H1 (cell line): Measurements from ENCODE around the gene IDI2. TPM values are rescaled to one million over a fixed set of nuclear protein-coding genes. Genes with fewer than 3 reads are reported as not detected.

Experiments used
- CTCF ChIA-PET: fragments of 300-600 bp; sonication (Branson Sonifier 250); formaldehyde crosslinking; loops from one replicate; lab custom pipeline; 2021; ENCODE audit not compliant: partially characterized antibody; lab: Charles Lee
- POLR2A ChIA-PET: fragments of 300-600 bp; sonication (Branson Sonifier 250); formaldehyde crosslinking; loops from one replicate; lab custom pipeline; 2021; ENCODE audit warnings: inconsistent platforms; ENCODE audit not compliant: partially characterized antibody; lab: Charles Lee
- DNase-seq, 2 experiments: peaks; one replicate each; pipeline versions ENCODE4 v3.0.0 to v3.0.0-alpha.2; 2010 to 2022; ENCODE audit warnings: low spot score in 2 of 2, low read depth in 1 of 2, mixed read lengths in 1 of 2
- FAIRE-seq: peaks from 2 replicates; lab custom pipeline; 2011; peaks lifted over from hg19 to GRCh38; lab: Jason Lieb, UNC
- H2AFZ ChIP-seq: 2 replicates; pipeline ENCODE4 v1.8.1; 2012; ENCODE audit warnings: low read length, inconsistent platforms
- H2AK5ac ChIP-seq: 2 replicates; pipeline ENCODE4 v1.6.1; 2013; ENCODE audit warnings: low read depth, low read length
- H2BK120ac ChIP-seq: replicated peaks from 2 replicates; pipeline ENCODE3; 2013; ENCODE audit warnings: low read depth, low read length, inconsistent platforms
- H2BK12ac ChIP-seq: 2 replicates; pipeline ENCODE4 v1.6.1; 2013; ENCODE audit warnings: low read depth, low read length
- H2BK15ac ChIP-seq: 2 replicates; pipeline ENCODE4 v1.6.1; 2013; ENCODE audit warnings: low read length
- H2BK20ac ChIP-seq: 2 replicates; pipeline ENCODE4 v1.6.1; 2013; ENCODE audit warnings: low read length
- H2BK5ac ChIP-seq: 2 replicates; pipeline ENCODE4 v1.6.1; 2013; ENCODE audit warnings: low read depth, low read length
- H3K14ac ChIP-seq: 2 replicates; pipeline ENCODE4 v1.6.1; 2013; ENCODE audit warnings: inconsistent platforms; ENCODE audit not compliant: insufficient read length
- H3K18ac ChIP-seq: 2 replicates; pipeline ENCODE4 v1.6.1; 2013; ENCODE audit warnings: low read length; ENCODE audit errors: extremely low read depth
- H3K23ac ChIP-seq: 2 replicates; pipeline ENCODE4 v1.6.1; 2013; ENCODE audit warnings: inconsistent platforms; ENCODE audit not compliant: insufficient read length
- H3K23me2 ChIP-seq: 2 replicates; pipeline ENCODE4 v1.6.1; 2013; ENCODE audit warnings: low read depth, low read length
- H3K27ac ChIP-seq: 2 replicates; pipeline ENCODE4 v1.6.1; 2011; ENCODE audit warnings: low read depth, low read length, inconsistent platforms
- H3K27me3 ChIP-seq, 4 experiments: replicated peaks in 1 of 4; 1 replicate in 1 of 4; 2 replicates in 3 of 4; pipeline versions ENCODE4 v1.6.1 to v1.8.1; 2011 to 2013; ENCODE audit warnings: low read length in 3 of 4, mild to moderate bottlenecking in 3 of 4, inconsistent platforms in 2 of 4, mixed read lengths in 2 of 4, moderate library complexity in 1 of 4; ENCODE audit not compliant: control insufficient read depth in 3 of 4, insufficient read depth in 3 of 4; ENCODE audit errors: extremely low read depth in 1 of 4
- H3K36me3 ChIP-seq, 4 experiments: 2 replicates each; pipeline versions ENCODE4 v1.6.1 to v1.8.1; 2011 to 2013; ENCODE audit warnings: mild to moderate bottlenecking in 4 of 4, low read length in 3 of 4, moderate library complexity in 2 of 4, control low read depth in 1 of 4, inconsistent platforms in 1 of 4; ENCODE audit not compliant: insufficient read depth in 4 of 4, control insufficient read depth in 2 of 4
- H3K4ac ChIP-seq: replicated peaks from 2 replicates; pipeline ENCODE3; 2013; ENCODE audit warnings: low read length, low read depth, mixed read lengths, inconsistent platforms; ENCODE audit not compliant: insufficient read length
- H3K4me1 ChIP-seq, 4 experiments: replicated peaks in 1 of 4; 1 replicate in 1 of 4; 2 replicates in 3 of 4; pipeline versions ENCODE4 v1.6.1 to v1.8.1; 2011 to 2013; ENCODE audit warnings: low read length in 3 of 4, inconsistent platforms in 2 of 4, mixed read lengths in 1 of 4; ENCODE audit not compliant: insufficient read depth in 4 of 4, control insufficient read depth in 3 of 4
- H3K4me2 ChIP-seq, 2 experiments: 2 replicates each; pipeline versions ENCODE4 v1.6.1 to v1.8.1; 2011 to 2013; ENCODE audit warnings: low read depth in 2 of 2, low read length in 2 of 2, control low read depth in 1 of 2, inconsistent platforms in 1 of 2, mild to moderate bottlenecking in 1 of 2; ENCODE audit not compliant: insufficient read depth in 1 of 2
- H3K4me3 ChIP-seq, 4 experiments: fragments of 200-600, 300-600 bp in 1 of 4; sonication (generic), shearing (Covaris generic), sonication (Bioruptor Twin) in 1 of 4; 2 replicates each; pipeline versions ENCODE4 v1.5.1 to v1.8.1; 2011 to 2016; ENCODE audit warnings: low read length in 4 of 4, low read depth in 3 of 4, control low read depth in 2 of 4, inconsistent platforms in 2 of 4, mild to moderate bottlenecking in 2 of 4, mixed read lengths in 1 of 4, moderate library complexity in 1 of 4; ENCODE audit not compliant: insufficient read depth in 2 of 4; ENCODE audit errors: extremely low read depth in 1 of 4
- H3K56ac ChIP-seq: replicated peaks from 2 replicates; pipeline ENCODE3; 2013; ENCODE audit warnings: low read depth, mild to moderate bottlenecking, mixed read lengths, low read length, inconsistent platforms; ENCODE audit not compliant: insufficient read length
- H3K79me1 ChIP-seq: 2 replicates; pipeline ENCODE4 v1.6.1; 2013; ENCODE audit warnings: low read depth, low read length, control low read depth
- H3K79me2 ChIP-seq, 2 experiments: 2 replicates each; pipeline versions ENCODE4 v1.6.1 to v1.8.1; 2012 to 2013; ENCODE audit warnings: low read length in 2 of 2, mild to moderate bottlenecking in 2 of 2, inconsistent platforms in 1 of 2; ENCODE audit not compliant: insufficient read depth in 2 of 2, control insufficient read depth in 1 of 2
- H3K9ac ChIP-seq, 4 experiments: replicated peaks in 1 of 4; 1 replicate in 1 of 4; 2 replicates in 3 of 4; pipeline versions ENCODE4 v1.6.1 to v1.8.1; 2011 to 2013; ENCODE audit warnings: low read depth in 3 of 4, low read length in 3 of 4, control low read depth in 2 of 4, mild to moderate bottlenecking in 2 of 4, moderate library complexity in 2 of 4, inconsistent platforms in 1 of 4; ENCODE audit errors: extremely low read depth in 1 of 4
- H3K9me3 ChIP-seq, 2 experiments: 2 replicates each; pipeline versions ENCODE4 v1.6.1 to v1.8.1; 2012 to 2013; ENCODE audit warnings: mild to moderate bottlenecking in 2 of 2, moderate library complexity in 2 of 2, control low read depth in 1 of 2, inconsistent platforms in 1 of 2, low read depth in 1 of 2, low read length in 1 of 2, mixed read lengths in 1 of 2; ENCODE audit not compliant: insufficient read depth in 2 of 2
- H4K20me1 ChIP-seq, 2 experiments: replicated peaks in 1 of 2; 2 replicates each; pipeline versions ENCODE3 to v1.8.1; 2011 to 2013; ENCODE audit warnings: inconsistent platforms in 2 of 2, low read length in 2 of 2, mild to moderate bottlenecking in 1 of 2; ENCODE audit not compliant: insufficient read depth in 2 of 2, control insufficient read depth in 1 of 2
- H4K5ac ChIP-seq: 2 replicates; pipeline ENCODE4 v1.6.1; 2013; ENCODE audit warnings: low read length, low read depth, mixed read lengths, inconsistent platforms; ENCODE audit not compliant: insufficient read length
- H4K8ac ChIP-seq: 2 replicates; pipeline ENCODE4 v1.8.0; 2013; ENCODE audit warnings: mild to moderate bottlenecking, moderate library complexity, low read length, inconsistent platforms; ENCODE audit not compliant: insufficient read depth; ENCODE audit errors: extremely low read depth
- H4K91ac ChIP-seq: replicated peaks from 2 replicates; pipeline ENCODE3; 2013; ENCODE audit warnings: low read length, mixed read lengths, inconsistent platforms; ENCODE audit not compliant: insufficient read length
- BRCA1 ChIP-seq: IDR thresholded peaks from 2 replicates; pipeline ENCODE4 v1.6.1; 2012; ENCODE audit warnings: low read depth, low read length, improper control_type of control experiment
- CHD1 ChIP-seq: IDR thresholded peaks from 2 replicates; pipeline ENCODE4 v1.6.1; 2012; ENCODE audit warnings: low read depth, low read length, improper control_type of control experiment
- JUND ChIP-seq: IDR thresholded peaks from 2 replicates; pipeline ENCODE4 v1.6.1; 2011; ENCODE audit warnings: mild to moderate bottlenecking, improper control_type of control experiment, low read length
- WGBS, 2 experiments: shearing (Covaris generic) in 1 of 2; methylation state at CpG; one replicate each; pipeline versions ENCODE4 v1.1.6 to v1.1.7; 2013 to 2015; ENCODE audit warnings: low lambda C conversion rate in 2 of 2, mixed read lengths in 2 of 2, inconsistent platforms in 1 of 2, low coverage in 1 of 2, missing lambda C conversion rate in 1 of 2; ENCODE audit not compliant: insufficient replicate concordance in 2 of 2, insufficient coverage in 1 of 2, insufficient read length in 1 of 2; ENCODE audit errors: extremely low coverage in 1 of 2, missing lambda C conversion rate in 1 of 2; 5-methylcytosine and 5-hydroxymethylcytosine counted together
- polyA plus RNA-seq, 7 experiments: library from polyadenylated mRNA; depleted of rRNA in 3 of 7; stranded (reverse) in 5 of 7; unstranded in 2 of 7; fragments of >200 nt in 5 of 7; fragments of 200-250 nt in 2 of 7; gene quantifications; 1 replicate in 5 of 7; 2 replicates in 1 of 7; 4 replicates in 1 of 7; pipeline versions ENCODE4 v1.2.1 to v1.2.3, GENCODE V29; 2011 to 2013; ENCODE audit warnings: missing spikeins in 2 of 7, mixed read lengths in 2 of 7
- total RNA-seq: library from RNA; stranded (reverse); fragmentation: NEBNext Ultra II Directional; extraction: Animal tissue kit (Norgen Biotek cat#: 25700); gene quantifications from 2 replicates; pipeline ENCODE4 v1.2.1, GENCODE V29; 2021

Gene IDI2
- total and polyA plus RNA-seq, 2 of the 8 experiments (the other 6 are each of a cell fraction or from before 2014, with no cell fraction given) = not detected

DNA sequence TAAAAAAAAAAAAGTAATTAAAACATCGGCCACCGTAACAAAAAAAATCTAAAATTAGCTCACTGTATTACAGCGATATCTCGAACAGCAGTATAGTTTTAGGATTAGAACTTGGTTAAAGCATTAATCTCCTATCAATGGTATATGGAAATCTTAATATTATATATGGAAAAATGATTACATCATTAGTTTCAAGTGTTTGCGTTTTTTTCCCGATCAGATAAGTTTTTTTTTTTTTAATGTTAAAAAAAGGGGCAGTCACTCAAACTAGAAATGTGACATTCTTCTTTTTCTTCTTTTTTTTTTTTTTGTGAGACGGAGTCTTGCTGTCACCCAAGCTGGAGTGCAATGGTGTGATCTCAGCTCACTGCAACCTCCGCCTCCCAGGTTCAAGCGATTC, 15.9 kb upstream of the IDI2 start:
- WGBS, 2 experiments = 95% methylated on average over 8 of the region's 9 CpGs; no CpG with 5 or more reads in 1 of the 2 experiments
- no peak overlapping the region for H3K4ac ChIP-seq
- ChIA-PET CTCF (interaction anchor here (1.1 kb wide), 1 partner anchor 33 kb away, joined by 4 read pairs; no protein-coding TSS in a partner anchor), POLR2A (interaction anchor here (0.7 to 1.8 kb wide), 2 partner anchors 9 to 21 kb away, joined by 4 to 5 read pairs; no protein-coding TSS in a partner anchor)
- no peak overlapping the region for H4K5ac ChIP-seq
- H3K36me3 ChIP-seq = peaks cover 3 to 55% (median 31%) of the 10 kb centered on the region in 4 experiments; a peak in 7 of 8 replicates
- TF ChIP-seq BRCA1 = no peak
- TF ChIP-seq CHD1 = no peak
- TF ChIP-seq JUND = no peak
- no peaks in the 10 kb centered on the region for H3K27me3 ChIP-seq
- no peak overlapping the region for H2BK12ac ChIP-seq
- DNase-seq (no peak), FAIRE-seq (no peak)
- no peak overlapping the region for H3K23ac ChIP-seq
- H3K18ac ChIP-seq = no peak overlapping the region
- H2AFZ ChIP-seq = no peak overlapping the region
- no peak overlapping the region for H2BK20ac ChIP-seq
- H3K4me2 ChIP-seq = no peak overlapping the region
- no peak overlapping the region for H3K56ac ChIP-seq
- H4K20me1 ChIP-seq = peaks cover 4 to 27% of the 10 kb centered on the region in 2 experiments
- H3K4me3 ChIP-seq = no peak overlapping the region
- no peak overlapping the region for H3K9ac ChIP-seq
- no peak overlapping the region for H2BK120ac ChIP-seq
- H3K14ac ChIP-seq = no peak overlapping the region
- H3K79me1 ChIP-seq = peaks cover 10% of the 10 kb centered on the region; the same call in 1 of the 2 replicates
- H2BK5ac ChIP-seq = no peak overlapping the region
- H3K79me2 ChIP-seq = peaks cover 14 to 36% of the 10 kb centered on the region in 2 experiments
- no peak overlapping the region for H2BK15ac ChIP-seq
- H4K91ac ChIP-seq = no peak overlapping the region
- no peak overlapping the region for H3K27ac ChIP-seq
- peaks cover 0 to 3% (median 1%) of the 10 kb centered on the region in 4 experiments; a peak in 2 of 7 replicates for H3K4me1 ChIP-seq
- H3K23me2 ChIP-seq = no peaks in the 10 kb centered on the region
- H2AK5ac ChIP-seq = no peak overlapping the region
- H3K9me3 ChIP-seq = no peaks in the 10 kb centered on the region
- H4K8ac ChIP-seq = no peak overlapping the region
